Ramos (cell line): ENCODE measurements around the gene XPO6.
"Not testable (repeated sequence)": the region's sequence is repeated elsewhere in the genome, so short reads cannot be mapped to it uniquely, and the experiment has no call there.

Source experiments
- in situ Hi-C: fragments of 300-500 bp; cut with MboI; formaldehyde crosslinking; loops from one replicate; pipeline ENCODE4 v1.14.3; 2022; ENCODE audit warnings: low sequenced_read_pairs; ENCODE audit not compliant: unreplicated experiment

The XPO6 gene

DNA sequence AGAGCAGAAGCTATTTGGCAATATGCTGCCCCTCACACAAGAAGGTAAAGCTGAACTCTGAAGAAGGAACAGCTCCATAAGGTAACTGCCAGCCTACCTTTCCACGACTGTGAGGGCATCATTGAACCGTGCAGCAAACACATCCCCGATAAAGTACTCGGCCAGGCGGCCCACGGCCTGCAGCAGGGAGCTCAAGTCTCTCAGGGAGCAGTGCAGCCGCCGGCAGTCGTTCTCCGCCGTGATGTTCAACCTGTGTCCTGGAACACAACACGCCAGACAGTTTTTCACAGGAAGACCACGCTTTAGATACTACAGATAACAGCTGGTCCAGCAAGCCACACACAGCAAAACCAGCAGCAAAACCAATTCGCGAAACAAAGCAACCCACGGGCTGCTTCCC lies 86.2 kb downstream of the XPO6 start:
- in situ Hi-C loops: no loop called here

DNA sequence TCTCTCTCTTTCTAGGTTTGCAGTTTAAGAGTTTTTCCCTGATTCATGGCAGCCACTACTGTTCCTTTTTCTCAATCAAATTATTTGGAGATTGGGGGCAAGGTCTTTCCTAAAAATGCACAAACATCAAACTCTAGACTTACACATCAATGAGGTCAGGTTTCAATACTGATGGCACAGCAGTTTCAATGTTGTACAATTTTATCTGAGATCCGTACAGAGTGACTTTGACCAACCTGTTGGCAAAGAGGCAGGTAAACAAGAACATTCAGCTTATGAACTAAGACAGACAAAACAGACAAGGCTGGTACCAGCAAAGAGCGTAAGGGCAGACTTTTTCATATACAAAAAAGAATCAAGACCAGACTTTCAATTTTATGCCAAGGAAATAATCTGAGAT lies 90.2 kb downstream of the XPO6 start:
- in situ Hi-C loops: no loop called here

DNA sequence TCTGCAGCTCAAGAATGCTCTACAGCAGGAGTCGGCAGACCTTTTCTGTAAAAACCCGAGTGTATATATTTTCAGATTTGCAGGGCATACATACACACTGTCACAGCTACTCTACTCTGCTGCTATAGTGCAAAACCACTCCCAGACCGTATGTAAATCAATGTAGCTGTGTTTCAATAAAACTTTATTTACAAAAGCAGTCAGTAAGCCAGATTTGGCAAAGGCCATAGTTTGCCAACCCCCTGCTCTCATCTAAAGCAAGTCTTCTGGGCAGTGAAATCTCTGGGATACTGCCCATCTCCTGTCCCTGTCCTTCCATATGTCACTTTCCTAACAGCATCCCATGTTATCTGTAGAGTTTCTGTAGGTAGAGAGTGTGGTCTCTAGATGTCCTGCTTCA lies 91.0 kb downstream of the XPO6 start:
- in situ Hi-C loops: no loop called here

DNA sequence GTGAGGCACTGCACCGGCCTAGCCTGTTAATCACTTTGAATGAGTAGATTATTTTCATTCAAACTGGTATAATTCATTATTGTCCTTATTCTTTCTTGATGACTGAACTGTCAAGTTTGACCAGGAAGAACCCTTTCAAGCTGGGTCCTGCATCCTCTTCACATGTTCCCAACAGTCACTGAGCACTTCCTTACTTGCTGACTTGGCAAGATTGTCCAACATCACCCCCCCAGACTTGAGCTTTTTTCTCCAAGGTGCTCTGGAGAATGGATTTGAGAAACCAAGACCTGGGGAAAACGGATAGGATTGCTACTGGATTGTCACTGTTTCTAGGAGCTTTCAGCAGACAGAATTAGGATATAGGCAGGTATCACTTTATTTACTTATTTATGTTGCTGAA lies 93.1 kb downstream of the XPO6 start:
- in situ Hi-C loops: no loop called here

DNA sequence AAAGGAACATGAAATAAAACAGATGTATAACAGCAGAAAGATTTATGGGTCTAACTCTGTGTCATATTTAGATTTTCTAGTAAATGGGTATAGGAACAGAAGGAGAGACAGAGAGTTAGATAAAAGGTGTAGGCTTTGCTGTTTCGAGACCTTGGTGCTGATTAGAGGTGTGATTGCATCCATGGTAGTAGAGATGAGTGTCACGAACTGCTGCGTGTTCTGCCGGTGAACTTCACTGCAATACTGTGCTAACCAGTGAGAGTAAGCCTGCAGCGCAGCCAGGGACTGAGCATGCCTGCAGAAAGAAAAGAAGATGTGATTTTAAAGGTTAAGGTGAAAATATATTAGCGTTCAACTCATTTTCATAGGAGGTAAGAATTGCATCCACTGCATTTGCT lies 94.6 kb downstream of the XPO6 start:
- in situ Hi-C loops: no loop called here

DNA sequence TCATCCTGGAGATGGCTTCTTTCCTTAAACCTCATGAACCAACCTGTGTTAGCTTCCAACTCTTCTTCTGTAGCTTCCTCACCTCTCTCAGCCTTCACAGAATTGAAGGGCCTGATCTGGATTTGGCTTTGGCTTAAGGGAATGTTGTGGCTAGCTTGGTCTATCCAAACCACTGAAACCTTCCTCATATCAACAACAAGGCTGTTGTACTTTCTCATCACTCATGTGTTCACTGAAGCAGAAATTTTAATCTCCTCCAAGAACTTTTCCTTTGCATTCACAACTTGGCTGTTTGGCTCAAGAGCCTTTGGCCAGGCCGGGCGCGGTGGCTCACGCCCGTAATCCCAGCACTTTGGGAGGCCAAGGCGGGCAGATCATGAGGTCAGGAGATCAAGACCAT lies 95.9 kb downstream of the XPO6 start:
- in situ Hi-C loops: not testable (repeated sequence)

DNA sequence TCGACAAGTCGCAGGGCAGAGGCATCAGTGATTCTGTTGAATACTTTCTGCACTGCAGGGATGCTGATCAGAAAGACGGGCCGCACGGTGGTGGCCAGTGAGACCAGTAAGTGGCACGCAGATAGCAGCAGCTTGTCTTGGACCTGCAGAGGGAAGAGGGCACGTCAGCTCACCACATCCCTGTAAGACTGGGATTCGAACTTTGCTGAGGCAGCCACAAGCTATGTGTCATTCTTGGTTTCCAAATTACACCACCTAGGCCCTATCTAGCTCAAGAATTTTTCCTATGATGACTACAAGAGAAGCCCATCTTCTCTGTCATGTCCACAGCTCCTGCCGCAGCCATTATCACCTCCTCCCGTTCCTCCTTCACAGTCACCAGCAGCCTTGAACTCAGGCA lies 98.9 kb downstream of the XPO6 start:
- in situ Hi-C loops: no loop called here

DNA sequence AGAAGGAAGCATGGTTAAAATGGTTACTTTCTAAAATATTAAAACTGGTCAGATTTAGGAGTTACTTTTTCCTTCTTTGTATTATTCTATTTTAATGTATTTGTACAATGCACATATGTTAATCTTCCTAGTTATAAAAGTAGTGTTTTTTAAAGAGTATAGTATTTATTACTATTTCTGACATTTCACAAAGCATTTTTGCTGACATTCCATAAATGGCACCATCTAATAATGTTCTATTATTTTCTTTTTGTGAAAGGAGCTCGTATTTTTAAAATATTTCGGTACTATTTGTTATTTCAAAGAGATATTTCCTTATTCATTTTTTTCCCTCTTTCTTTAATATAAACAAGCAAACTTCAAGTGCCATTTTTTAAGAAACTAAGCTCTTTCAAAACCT lies 100.8 kb downstream of the XPO6 start:
- in situ Hi-C loops: no loop called here

DNA sequence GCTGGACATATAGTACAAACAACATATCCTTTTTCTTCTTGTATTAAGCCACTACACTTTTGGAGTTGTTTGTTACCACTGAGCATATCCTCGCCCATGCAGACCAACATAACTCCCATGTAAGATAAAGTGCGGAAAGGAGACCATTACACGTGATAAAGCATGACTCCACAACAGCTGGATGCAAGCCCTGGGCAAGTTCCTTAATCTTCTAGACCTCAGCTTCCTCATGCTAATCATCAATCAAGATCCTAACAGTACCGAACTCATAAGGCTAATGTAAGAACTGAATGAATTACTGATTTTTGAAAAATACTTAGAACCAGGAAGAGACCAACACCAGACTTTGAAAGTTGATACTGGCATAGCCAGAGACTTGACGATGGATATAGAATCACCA lies 101.3 kb downstream of the XPO6 start:
- in situ Hi-C loops: no loop called here

DNA sequence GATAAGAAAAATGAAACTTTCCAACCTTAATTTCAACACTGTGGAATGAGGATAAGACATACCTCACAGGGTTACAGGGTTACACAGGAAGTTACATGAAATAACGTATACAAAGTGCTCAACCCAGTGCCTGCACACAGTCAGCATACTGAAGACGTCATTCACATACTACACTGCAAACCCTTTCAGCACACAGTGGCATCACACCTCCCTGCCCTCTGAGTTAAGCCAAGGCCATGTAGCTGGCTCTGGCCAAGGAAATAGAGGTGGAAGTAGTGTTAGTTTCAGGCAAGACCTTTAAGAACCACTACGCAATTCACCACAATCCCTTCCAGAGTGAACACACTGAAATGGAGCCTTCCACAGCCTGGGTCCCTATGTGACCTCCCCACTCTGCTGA lies 101.7 kb downstream of the XPO6 start:
- in situ Hi-C loops: no loop called here

DNA sequence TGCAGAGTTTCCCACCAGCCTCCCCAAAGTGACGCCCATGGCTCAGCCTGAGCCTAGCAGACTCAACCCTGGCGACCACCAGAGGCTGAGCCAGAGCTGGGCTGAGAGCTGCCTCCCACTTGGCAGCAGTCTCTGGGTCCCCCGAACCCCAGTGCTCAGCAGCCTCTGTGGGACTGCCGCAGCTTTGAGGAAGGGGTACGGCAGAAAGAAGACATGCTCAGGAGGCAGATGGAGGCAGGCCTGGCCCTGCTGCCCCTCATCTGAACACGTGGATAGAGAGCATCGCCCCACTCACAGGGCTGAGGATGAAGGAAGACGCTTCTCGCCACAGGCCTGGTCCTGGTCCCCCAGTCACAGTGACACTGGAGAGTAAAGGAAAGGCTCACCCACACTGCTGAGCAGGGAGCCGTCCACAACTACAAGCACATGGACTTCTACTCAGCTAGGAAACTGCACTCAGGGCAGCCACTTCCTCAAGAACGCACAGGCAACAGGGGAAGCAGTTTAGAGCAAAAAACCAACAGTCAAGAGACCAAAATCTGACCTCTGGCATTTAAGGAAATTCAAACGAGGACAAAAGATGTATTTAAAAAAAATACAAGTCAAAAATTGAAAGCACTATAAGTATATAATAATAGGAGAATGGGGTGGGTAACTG lies 103.0 kb downstream of the XPO6 start:
- in situ Hi-C loops: no loop called here

DNA sequence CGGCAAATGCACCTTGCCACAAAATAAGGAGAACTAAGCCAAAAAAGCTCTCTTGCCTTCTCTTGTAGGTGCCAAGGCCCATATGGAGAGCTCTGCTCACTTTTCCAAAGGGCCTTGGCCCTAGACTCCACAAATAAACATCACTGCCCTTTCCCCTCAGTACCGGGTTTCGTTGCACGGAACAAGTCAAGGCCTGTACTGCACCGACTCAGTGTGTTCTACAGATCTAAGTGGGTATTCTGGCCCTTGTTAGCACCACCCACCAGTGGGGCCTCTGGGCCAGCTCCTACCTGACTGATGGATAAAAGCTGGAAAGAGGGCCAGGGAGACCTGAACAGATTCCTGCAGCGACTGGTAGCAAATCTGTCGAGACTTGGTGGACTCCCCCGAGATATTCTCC lies 104.5 kb downstream of the XPO6 start:
- in situ Hi-C loops: no loop called here

DNA sequence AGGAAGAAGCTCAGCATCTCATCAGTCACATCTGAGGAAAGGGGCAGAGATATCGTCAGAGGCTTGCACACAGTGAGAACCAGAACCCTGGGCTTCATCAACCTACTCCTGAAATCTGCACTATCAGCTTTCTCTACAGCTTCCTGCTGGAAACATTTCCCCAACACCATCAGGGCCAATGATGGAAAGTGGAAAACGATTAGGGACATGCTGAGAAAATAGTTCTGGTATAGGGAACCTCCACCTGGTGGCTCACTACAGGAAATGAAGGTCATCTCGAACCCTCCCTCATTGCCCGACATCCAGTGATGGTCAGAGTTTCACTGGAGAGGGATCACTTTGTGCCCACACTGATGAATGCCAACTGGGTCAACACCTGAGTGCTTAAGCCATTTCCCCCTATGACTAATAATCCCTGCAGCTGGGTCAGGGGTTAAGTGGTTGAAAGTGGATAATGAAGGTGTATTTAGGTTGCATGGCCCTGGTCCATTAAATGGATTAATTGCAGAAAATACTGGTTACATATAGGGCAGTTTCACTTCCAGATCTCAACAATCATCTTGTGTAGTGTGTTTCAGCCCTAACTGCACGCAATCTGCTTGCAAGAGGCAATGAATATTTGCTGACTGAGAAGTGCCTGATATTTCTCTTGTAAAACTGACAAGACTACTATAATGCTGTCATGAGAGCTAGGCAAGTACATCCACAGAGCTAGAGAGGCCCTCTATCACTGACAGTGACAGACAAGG lies 105.1 kb downstream of the XPO6 start:
- in situ Hi-C loops: no loop called here

DNA sequence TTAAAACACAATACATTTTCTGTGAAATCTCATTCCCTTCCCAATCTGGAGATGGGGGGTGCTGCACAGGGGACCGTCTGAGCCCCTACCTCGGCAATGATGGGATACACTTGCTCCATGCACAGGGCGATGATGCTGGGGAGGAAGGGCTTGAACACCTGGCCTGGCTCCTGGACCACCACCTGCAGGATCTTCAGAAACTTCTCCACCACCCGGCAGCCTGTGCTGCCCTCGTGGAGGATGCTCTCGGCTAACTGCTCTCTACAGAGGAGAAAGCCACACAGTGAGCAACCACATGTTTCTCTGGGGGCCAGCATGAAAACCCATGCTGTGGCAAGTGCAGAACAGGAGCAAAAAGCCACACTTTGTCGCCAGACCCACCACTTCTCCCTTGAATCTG lies 105.8 kb downstream of the XPO6 start:
- in situ Hi-C loops: no loop called here

DNA sequence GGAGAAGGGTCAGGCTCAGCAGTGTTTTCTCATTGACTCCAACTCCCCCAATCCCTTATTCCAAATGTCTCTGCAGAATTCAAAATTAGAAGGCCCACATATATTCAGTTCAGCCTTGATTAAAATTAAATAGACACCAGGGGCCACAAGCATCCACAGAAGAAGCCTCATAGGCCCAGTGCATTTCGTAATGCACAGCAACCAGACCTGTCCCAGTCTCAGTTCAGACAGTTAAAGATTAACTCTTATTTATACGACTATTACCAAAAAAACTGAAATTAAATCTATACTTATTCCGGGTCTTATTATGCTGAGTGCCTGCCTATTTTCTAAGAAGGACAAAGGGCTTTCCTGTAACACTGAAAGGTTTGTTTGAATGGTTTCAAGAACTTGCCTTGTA lies 106.5 kb downstream of the XPO6 start:
- in situ Hi-C loops: no loop called here

DNA sequence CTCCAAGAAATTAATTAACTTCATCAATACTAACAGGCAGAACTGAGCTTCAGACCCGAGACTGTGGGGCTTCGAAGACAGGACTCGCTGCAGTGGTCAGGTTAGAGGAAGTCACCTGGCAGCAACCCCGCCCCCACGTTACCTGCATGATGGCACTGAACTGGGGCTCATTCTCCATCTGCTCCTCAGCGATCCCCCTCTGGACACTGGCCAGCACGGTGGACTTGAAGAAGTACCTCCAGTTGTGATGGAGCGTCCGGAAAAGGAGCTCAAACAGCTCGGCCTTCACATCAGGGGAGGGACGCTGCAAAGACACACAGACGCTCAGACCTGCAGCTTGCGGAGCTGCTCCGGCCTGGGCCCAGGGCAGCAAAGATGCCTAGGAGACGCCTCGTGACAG lies 107.4 kb downstream of the XPO6 start:
- in situ Hi-C loops: no loop called here

DNA sequence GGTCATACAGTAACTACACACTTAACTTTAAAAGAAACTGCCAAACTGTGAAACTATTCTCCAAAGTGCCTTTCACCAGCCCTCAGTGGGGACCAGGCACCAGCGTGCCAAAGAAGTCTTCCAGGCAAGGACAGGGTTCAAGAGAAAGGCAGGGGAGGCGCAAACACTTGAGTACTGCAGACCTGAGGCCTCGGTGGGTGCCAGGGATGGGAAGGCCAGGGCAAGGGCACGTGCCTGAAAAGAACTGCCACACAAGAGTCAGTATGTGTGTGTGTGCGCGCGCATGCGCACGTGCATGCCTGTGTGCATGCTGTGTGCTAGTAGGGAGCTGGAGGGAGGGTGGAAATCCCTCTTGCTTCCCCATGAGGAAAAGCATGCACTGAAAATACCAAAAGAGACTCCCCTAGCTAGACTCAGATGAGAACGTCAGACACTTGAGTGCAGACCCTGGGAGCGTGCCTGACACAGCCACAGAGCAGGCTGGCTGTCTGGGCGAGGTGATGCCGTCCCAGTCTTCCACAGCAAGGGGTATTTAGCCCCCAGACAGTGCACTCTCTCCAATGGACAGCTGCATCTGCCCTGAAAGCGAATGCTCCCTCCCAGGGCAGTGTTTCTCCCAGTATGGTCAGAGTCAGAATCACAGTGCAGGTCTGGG lies 108.1 kb downstream of the XPO6 start:
- in situ Hi-C loops: no loop called here

DNA sequence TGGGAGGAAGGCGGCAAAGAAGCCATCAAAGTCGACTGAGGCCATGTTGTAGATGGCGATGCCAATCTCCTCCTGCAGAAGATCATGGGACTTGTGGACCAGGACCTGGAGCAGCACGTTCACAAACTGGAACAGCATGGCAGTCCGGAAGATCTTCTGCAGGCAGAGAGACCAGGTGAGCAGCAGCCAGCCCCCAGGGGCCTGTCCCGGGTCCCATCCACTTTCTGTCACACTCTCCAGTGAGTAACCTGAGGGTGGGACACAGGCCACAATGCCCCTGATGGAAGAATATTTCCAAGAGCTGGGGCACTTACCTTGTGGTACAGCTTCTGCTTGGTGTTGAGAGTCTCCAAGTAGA lies 110.3 kb downstream of the XPO6 start:
- in situ Hi-C loops: no loop called here

DNA sequence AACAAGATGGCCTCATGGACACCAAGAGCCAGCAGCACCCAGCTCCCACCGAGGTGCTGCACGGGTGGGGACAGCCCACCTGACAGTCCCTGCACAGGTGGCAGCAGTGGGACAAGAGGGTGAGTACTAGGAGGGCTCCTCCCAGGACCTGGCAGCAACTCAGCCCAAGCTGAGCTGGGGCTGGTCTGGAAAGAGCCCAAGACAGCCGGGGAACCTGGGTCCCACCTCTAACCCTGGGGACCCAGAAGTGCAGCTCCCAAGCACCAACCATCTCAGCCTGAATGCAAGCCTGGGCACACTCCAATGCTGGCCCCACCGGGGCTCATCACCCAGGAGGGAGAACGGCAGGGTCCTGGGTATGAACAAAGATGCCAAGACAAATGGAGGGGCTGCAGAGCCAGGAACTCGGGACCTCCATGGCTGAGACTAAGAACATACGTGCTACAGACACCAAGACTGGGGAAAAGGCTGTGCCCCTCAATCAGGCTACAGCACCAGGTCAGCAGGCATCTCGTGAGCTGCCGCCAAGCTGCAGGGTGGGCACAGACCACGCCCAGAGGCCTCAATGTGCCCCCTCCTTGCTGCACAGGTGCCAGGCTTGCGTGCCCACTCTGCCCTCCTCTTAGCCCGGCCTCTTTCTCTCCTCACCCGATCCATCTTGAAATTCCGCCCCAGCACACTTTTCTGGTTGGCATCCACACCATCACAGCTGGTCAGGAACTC lies 110.8 kb downstream of the XPO6 start:
- in situ Hi-C loops: no loop called here

DNA sequence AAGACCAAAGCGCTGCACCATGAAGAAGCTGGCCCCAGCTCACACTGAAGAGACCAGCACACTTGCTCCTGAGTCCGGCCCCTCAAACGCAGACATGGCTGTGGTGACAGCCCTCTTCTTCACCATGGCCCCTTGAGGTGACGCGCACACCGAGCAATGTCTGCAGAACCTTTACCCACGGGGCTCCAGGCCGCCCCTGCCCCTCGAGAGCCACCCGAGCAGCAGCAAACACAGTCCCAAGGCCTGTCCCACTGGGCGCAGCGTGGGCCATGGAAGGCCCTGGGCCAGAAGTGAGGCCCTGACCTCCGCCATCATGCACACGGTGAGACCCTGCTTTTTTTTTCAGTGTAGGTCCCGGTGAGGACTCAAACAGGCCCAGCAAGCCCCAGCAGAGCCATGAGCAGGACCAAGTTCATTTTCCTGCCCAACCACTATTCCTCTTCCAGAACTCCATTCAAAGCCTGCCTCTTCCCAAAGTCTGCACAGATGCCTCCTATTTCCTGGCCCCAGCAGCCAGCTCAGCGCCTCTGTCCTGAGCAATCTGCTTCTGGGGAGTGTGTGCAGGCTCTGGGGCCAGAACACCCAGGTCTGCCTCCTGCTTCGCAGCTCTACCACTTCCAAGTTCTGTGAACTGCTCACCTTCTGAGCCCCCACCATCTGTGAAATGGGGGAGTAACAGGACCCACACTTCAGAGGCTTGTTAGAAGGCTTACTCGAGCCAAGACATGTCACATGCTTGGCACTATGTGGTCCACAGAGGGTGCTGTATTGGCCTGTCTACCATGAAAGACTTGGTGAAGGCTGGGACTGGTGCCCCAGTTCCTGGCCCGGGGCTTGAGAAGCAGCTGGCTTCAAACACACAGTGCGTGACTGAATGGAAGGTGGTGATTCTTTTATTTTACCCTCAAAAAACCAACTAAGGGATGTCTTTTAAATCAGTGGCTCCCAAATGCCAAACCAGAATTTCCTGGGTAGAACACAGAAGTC lies 112.5 kb downstream of the XPO6 start:
- in situ Hi-C loops: no loop called here
